ENCODE measurements around the gene PPP1R16B. TPM values are rescaled to one million over a fixed set of nuclear protein-coding genes. Genes with fewer than 3 reads are reported as not detected.

PPP1R16B gene
- polyA plus RNA-seq, 2 of the 4 experiments (the other 2 are of a cell fraction): 0.17 to 0.31 TPM

GRCh38 chr20:38885357-38885756 is 79.9 kb downstream of the PPP1R16B start:
- ATAC-seq (no peak), FAIRE-seq (no peak), DNase-seq (ENCODE audit: low read depth in 1 of 2, low spot score in 1 of 2) (no peak)
- TF ChIP-seq HDAC2 (IDR thresholded peaks at IDR 0.05) (no peak), JUN (IDR thresholded peaks at IDR 0.05) (no peak), TFCP2L1 (CRISPR knock-in tag; IDR thresholded peaks at IDR 0.05) (no peak), NR3C1 (IDR thresholded peaks at IDR 0.05) (no peak), E2F6 (IDR thresholded peaks at IDR 0.05; ENCODE audit: borderline replicate concordance, low read depth) (no peak), PBX3 (IDR thresholded peaks at IDR 0.05) (no peak), CBX8 (IDR thresholded peaks at IDR 0.05) (no peak), ZNF302 (CRISPR knock-in tag; IDR thresholded peaks at IDR 0.05) (no peak), POLR2A (IDR thresholded peaks at IDR 0.05; ENCODE audit: low read length) (no peak), EP300 (IDR thresholded peaks at IDR 0.05) (no peak), HES2 (IDR thresholded peaks at IDR 0.05) (no peak), ZFP36 (IDR thresholded peaks at IDR 0.05; ENCODE audit: borderline replicate concordance, partially characterized antibody) (no peak), NFE2L2 (conservative IDR thresholded peaks at IDR 0.05; ENCODE audit: low read length) (no peak), GATA3 (IDR thresholded peaks at IDR 0.05; ENCODE audit: borderline replicate concordance) (no peak), SREBF2 (IDR thresholded peaks at IDR 0.05) (no peak)
- POLR2A ChIA-PET: no interaction called here
- WGBS (ENCODE audit: missing lambda C conversion rate): 57% methylated on average over 6 of the region's 6 CpGs
- H3K9me3 ChIP-seq: no peaks in the 10 kb centered on the region
- no peak overlapping the region for H3K4me2 ChIP-seq
- H3K4me1 ChIP-seq: peaks cover 13% of the 10 kb centered on the region; the same call in 1 of the 3 replicates
- no peak overlapping the region for H3K27ac ChIP-seq
- no peak overlapping the region for H3K4me3 ChIP-seq
- CTCF ChIA-PET: interaction anchor here (1.0 to 8.3 kb wide), 2 partner anchors 8 to 18 kb away, joined by 3 to 84 read pairs; no protein-coding TSS in a partner anchor

GRCh38 chr20:38888059-38888831 is 82.7 kb downstream of the PPP1R16B start:
- FAIRE-seq (no peak), DNase-seq (ENCODE audit: low read depth in 1 of 2, low spot score in 1 of 2) (no peak), ATAC-seq (no peak)
- Histone ChIP-seq H3K9me3 (no peaks in the 10 kb centered on the region), H3K4me3 (no peak overlapping the region), H3K27ac (no peak overlapping the region), H3K4me1 (peaks cover 7% of the 10 kb centered on the region; the same call in 1 of the 3 replicates), H3K4me2 (no peak overlapping the region)
- TF ChIP-seq HOXA7 (CRISPR knock-in tag; IDR thresholded peaks at IDR 0.05) (no peak), ZC3H11A (IDR thresholded peaks at IDR 0.05) (no peak), CHD2 (IDR thresholded peaks at IDR 0.05; ENCODE audit: low read length, partially characterized antibody) (no peak), NFE2L2 (conservative IDR thresholded peaks at IDR 0.05; ENCODE audit: low read length) (no peak), PBX3 (IDR thresholded peaks at IDR 0.05) (no peak), GATA3 (IDR thresholded peaks at IDR 0.05; ENCODE audit: borderline replicate concordance) (no peak), ZSCAN20 (CRISPR knock-in tag; IDR thresholded peaks at IDR 0.05) (no peak), ESRRA (IDR thresholded peaks at IDR 0.05; ENCODE audit: borderline replicate concordance, low read length) (no peak), BCL3 (IDR thresholded peaks at IDR 0.05) (no peak), EHMT2 (IDR thresholded peaks at IDR 0.05; ENCODE audit: low read depth) (no peak)
- whole genome bisulfite sequencing (ENCODE audit: missing lambda C conversion rate): 72% methylated on average over 10 of the region's 13 CpGs
- ChIA-PET POLR2A (no interaction called here), CTCF (interaction anchor here (0.5 to 1.6 kb wide), 7 partner anchors 10 to 245 kb away, joined by 3 to 5 read pairs (median 3); partner anchors contain the start of gene FAM83D)

All from A549 (cell line).